ENCODE measurements around the gene MTMR1.

MTMR1 gene

GRCh38 chrX:150692831-150693724 lies at the start of gene MTMR1:
Gene MTMR1 (plus strand): TSS chrX:150693396. CDS start chrX:150693531, 135 bp downstream.
- DNase-seq = no peak

DNA sequence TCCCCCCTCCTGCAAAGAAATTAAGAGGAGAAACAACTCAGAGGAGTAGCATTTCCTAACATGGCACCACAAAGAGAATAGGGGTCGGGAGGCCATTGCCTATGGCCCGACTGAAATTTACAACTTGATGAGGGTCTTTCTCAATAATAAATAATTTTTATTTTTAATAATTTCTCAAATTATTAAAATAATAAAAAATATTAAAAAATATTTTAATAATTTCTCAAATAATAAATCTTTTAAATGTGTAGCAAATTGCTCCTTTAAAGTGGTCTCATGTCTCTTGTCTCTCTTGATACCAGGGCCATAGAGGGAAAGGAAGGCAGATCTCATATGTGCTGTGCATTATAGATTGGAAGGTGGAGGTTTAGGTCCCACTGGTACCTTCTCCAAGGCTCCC lies 49.2 kb upstream of the MTMR1 start:
- no peak for DNase-seq

DNA sequence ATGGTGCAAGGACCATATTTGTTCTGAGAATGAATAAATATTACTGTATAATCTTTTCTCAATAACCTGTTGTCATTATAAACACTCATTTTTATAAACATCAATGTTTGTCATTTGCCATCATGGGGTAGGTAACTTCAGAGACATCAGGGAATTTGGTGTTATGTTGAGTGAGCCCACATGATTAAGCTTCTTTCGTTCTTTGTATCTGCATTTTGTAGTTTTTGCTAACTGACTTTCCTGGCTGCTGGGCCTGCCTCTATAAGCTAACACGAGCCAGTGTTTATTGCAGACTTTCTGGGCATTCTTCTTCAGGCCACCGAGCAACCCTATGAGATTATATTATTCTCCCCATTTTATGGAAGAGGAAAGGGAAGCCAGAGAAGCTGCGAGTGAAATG lies 48.8 kb upstream of the MTMR1 start:
- no peak for DNase-seq

DNA sequence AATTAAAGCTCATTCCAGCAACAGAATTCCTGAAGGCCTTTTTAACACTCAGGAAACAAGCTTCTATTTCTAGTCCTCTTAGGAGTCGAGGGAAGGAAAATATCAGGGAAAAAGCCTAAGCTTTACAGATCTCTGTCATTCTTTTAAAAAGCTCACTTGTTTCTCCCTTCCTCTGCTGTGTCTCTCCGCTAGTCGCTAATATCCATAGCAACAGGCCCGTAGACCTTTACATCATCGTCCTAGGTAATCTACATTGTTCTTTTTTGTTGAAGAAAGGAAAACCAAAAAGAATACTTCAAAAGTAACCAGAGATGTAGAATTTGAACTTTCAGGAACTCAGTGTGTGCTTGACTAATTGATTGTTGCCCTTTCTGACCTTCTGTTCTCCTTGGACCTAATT lies 45.9 kb upstream of the MTMR1 start:
- no peak for DNase-seq

GRCh38 chrX:150648296-150648940 lies 44.8 kb upstream of the MTMR1 start:
- DNase-seq = no peak

- peak; percentile 27 for DNase-seq
These were observed 43.9 kb upstream of the MTMR1 start for GRCh38 chrX:150649096-150649870.

GRCh38 chrX:150651906-150652305 lies 41.3 kb upstream of the MTMR1 start:
- no peak for DNase-seq

GRCh38 chrX:150655788-150656187 lies 37.4 kb upstream of the MTMR1 start:
- DNase-seq = no peak

GRCh38 chrX:150663073-150663472 lies 30.1 kb upstream of the MTMR1 start:
- DNase-seq = no peak

DNA sequence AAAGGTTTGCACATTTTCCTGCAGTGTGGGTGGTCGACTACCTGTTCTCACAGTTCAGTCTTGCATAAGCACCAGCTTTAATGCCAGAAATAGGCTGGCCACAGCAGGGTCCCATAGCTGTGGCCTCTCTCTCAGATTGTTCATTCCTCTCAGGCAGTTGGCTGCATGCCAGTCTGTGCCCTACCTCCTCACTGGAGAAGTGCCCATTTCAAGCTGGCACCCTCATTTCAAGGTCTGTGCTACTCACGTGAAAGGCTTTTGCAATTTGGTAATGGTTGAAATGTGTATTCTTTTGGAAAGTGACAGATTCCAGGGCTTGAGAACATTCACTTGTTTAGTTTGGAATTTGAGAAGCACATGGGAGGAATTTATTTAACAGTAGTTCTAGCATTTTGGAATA lies 28.9 kb upstream of the MTMR1 start:
- peak; percentile 34 for DNase-seq

GRCh38 chrX:150676221-150676620 lies 17.0 kb upstream of the MTMR1 start:
- DNase-seq = peak; percentile 79

- no peak for DNase-seq
These were observed 12.2 kb upstream of the MTMR1 start for GRCh38 chrX:150680974-150681373.

DNA sequence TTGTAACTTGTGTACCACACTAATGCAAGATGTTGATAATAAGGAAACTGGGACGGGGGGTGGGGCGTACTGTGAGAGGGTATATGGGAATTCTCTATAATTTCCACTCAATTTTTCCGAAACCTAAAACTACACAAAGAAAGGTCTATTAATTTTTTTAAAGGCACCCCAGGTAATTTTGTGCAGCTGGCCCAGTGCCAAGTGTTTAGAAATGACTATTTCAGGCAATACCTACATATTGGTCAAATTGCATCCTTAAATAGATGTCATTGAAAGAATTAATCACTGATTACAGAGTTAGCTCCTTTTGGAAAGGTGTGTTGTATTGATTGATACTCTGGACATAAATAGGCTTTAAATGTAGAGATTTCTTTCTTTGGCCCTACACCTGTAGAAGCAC lies 10.1 kb upstream of the MTMR1 start:
- no peak for DNase-seq

GRCh38 chrX:150683536-150684146 lies 9.6 kb upstream of the MTMR1 start:
- DNase-seq = no peak

DNA sequence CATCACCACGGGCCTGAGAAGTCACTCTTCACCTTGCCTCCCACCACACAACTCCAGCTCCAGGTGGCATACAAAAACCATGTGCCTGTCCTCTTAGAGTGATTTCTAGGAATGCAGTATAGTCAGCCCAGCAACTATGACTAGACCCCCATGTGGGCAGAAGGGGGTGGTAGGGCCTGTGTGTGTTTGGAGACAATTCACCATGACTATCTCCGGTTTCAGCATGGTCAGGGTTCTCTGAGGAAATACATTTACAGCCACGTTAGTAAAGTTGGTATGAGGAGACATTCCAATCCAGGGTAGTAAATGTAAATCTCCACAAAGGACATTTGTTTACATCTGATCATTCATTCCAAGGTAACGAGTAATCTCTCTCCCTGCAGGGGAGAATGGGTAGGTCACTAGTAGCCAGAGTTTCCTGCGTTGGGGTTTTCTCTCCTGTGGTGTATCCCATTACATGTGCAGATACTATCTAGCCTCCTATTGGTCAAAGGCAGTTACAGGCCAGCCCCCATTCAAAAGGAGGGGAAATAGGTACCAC lies 4.2 kb upstream of the MTMR1 start:
- DNase-seq = no peak

DNA sequence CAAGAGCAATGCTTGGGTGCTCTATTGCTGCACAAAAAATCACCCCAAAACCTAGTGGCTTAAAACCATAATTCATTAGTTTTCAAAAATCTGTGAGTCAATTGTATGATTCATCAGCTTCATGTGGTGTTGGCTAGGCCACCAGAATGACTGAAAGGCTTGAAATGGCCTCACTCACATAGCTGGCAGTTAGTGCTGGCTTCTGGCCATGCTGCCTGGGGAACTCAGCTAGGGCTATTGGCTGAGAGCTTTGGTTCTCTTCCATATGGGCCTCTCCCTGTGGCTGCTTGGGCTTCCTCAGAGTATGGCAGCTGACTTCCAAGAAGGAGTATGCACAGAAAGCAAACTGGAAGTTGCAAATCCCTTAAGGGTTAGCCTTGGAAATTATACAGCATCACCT lies 3.1 kb upstream of the MTMR1 start:
- DNase-seq = peak; percentile 72

GRCh38 chrX:150692296-150692695 lies 900 bp upstream of the MTMR1 start:
- no peak for DNase-seq

DNA sequence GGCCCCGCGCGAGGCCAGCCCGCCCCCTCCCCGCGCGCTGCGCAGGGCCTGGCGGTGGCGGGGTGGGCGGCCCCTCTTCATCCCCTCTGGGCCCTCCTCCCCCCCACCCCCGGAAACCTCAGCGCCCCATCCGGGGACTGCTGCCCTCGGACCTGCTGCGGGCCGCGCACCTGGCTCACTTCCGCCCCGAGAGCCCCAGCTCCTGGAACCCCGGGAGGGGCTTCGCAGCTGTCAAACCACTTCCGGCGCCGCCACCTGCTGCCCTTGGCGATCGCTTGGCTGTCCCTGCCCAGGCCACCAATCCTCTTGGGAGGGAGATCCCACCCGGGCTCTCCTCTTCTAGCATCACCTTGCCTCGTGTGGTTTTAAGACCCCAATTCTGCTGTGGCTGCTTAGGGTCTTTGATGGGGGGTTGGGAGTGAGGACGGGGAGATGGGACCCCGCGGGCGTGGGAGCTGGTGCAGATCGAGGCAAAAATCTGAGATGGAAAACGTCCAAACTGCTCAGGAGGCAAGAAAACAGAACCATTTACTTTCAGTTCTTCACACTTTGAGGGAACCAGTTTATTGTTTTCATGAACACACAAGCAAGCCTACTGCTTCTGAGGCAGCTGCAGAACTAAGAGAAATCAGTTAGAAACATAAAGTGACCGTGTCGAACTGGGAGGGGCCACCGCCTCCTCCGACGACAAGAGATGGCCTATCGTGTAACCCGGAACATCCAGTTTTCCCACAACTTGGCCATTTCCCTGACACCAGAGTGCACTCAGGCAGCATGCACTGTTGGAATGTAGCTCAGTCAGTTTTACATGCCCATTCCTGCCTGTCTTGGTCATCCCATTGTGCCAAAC lies 754 bp downstream of the MTMR1 start:
- DNase-seq = no peak

GRCh38 chrX:150694738-150695410 lies 1.7 kb downstream of the MTMR1 start:
- no peak for DNase-seq

- DNase-seq = no peak
These were observed 3.1 kb downstream of the MTMR1 start for GRCh38 chrX:150696331-150696730.

- DNase-seq = no peak
These were observed 3.7 kb downstream of the MTMR1 start for GRCh38 chrX:150696866-150697265.
